ENCODE measurements around the gene DCC. TPM values are rescaled to one million over a fixed set of nuclear protein-coding genes. Genes with fewer than 3 reads are reported as not detected.

Gene DCC
- total RNA-seq, 2 donors from 2014 or later = 0.33 TPM; not detected in 1

DNA sequence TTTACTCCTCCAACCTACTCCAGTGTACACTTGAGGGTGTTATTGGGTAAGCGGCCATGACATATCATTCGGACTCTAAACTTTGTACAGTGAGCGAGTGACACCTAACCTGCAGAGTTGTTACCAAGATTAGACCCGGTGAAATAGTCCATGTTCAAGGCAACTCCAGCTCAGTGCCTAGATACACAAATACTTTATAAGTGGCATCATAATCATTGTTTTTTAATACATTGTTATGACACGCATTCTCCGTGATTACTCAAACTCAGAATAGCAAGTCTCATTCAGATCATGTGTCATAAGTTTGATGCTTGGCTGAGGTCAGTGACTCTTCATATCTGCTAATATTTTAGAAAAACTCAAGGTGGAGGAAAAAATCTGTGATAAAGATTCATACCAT, 597.8 kb downstream of the DCC start:
- no peak overlapping the region for H3K27ac ChIP-seq
- no peak for DNase-seq
- H3K4me1 ChIP-seq = no peaks in the 10 kb centered on the region
- no peaks in the 10 kb centered on the region for H3K36me3 ChIP-seq (replicated peaks in 1 of 2; ENCODE audit: insufficient read depth in 1 of 2, low read depth in 2 of 2)
- TF ChIP-seq POLR2A (IDR thresholded peaks at IDR 0.05) = no peak
- TF ChIP-seq, protein P1, sequence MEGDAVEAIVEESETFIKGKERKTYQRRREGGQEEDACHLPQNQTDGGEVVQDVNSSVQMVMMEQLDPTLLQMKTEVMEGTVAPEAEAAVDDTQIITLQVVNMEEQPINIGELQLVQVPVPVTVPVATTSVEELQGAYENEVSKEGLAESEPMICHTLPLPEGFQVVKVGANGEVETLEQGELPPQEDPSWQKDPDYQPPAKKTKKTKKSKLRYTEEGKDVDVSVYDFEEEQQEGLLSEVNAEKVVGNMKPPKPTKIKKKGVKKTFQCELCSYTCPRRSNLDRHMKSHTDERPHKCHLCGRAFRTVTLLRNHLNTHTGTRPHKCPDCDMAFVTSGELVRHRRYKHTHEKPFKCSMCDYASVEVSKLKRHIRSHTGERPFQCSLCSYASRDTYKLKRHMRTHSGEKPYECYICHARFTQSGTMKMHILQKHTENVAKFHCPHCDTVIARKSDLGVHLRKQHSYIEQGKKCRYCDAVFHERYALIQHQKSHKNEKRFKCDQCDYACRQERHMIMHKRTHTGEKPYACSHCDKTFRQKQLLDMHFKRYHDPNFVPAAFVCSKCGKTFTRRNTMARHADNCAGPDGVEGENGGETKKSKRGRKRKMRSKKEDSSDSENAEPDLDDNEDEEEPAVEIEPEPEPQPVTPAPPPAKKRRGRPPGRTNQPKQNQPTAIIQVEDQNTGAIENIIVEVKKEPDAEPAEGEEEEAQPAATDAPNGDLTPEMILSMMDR (IDR thresholded peaks at IDR 0.05) = no peak
- no peaks in the 10 kb centered on the region for H3K27me3 ChIP-seq
- H3K4me3 ChIP-seq = no peak overlapping the region
- ATAC-seq = no peak
- intact Hi-C loops (cut with DNase I) = no loop called here
- H3K9me3 ChIP-seq = no peaks in the 10 kb centered on the region
- 84 to 87% methylated on average over 6 of the region's 6 CpGs for WGBS, 2 donors

DNA sequence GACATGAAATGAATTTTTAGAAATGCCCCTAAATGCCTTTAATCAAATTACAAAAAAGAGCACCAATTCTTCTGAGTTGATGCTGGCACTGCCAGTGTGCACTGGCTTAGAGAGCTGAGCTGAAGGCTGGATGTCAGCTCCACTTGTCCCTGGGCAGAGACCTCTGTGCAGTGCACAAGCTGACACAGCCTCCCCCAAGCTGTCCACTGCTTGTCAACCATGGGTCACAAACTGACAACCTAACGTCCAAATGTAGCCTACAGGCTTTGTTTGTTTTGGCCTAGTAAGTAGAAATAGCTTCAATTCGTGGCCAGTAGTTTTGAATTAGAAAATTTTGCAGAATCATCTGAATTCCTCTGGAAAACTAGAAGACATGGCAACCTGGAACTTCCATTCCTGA, 605.6 kb downstream of the DCC start:
- H3K27ac ChIP-seq = no peak overlapping the region
- no peak for DNase-seq
- no peaks in the 10 kb centered on the region for H3K36me3 ChIP-seq (replicated peaks in 1 of 2; ENCODE audit: insufficient read depth in 1 of 2, low read depth in 2 of 2)
- H3K4me3 ChIP-seq = no peak overlapping the region
- 8 to 19% methylated on average over 2 of the region's 2 CpGs for WGBS, 2 donors
- no peaks in the 10 kb centered on the region for H3K4me1 ChIP-seq
- no peaks in the 10 kb centered on the region for H3K27me3 ChIP-seq
- no peak for ATAC-seq
- intact Hi-C loops (cut with DNase I) = no loop called here
- H3K9me3 ChIP-seq = no peaks in the 10 kb centered on the region
- TF ChIP-seq POLR2A (IDR thresholded peaks at IDR 0.05) = no peak
- TF ChIP-seq, protein P1 (IDR thresholded peaks at IDR 0.05) = no peak

DNA sequence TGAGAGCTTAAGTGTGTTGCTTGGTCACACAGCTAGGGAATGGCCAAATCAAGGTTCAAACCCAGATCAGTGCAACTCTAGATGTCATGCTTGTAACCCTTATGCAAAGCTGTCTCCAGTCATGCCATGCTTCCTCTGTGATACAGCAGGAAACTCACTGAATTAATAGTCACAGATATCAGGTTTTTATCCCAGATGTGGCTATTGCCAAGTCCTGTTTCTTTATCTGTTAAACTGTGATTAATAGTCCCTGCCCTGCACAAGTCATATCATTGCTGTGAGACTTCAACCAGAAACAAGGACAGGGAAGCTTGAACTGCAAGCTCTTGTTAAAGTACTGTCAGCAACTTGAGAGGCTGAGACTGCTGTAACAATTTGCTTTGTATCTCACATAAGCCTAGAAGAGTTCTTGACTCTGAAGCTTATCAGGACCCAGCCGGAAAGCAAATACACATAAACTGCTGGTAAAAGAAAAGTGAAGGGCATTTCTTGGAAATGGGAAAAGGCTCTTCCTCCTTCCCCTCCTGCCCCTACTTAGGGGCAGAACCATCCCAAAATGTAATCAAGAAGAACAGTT, 609.0 kb downstream of the DCC start:
- no peak for TF ChIP-seq POLR2A (IDR thresholded peaks at IDR 0.05)
- TF ChIP-seq, protein P1 (IDR thresholded peaks at IDR 0.05) = no peak
- H3K9me3 ChIP-seq = no peaks in the 10 kb centered on the region
- H3K4me1 ChIP-seq = no peaks in the 10 kb centered on the region
- 4 to 18% methylated on average over 1 of the region's 1 CpG for WGBS, 2 donors
- DNase-seq (no peak), ATAC-seq (no peak)
- H3K27ac ChIP-seq = no peak overlapping the region
- intact Hi-C loops (cut with DNase I) = no loop called here
- no peak overlapping the region for H3K4me3 ChIP-seq
- H3K27me3 ChIP-seq = no peaks in the 10 kb centered on the region
- no peaks in the 10 kb centered on the region for H3K36me3 ChIP-seq (replicated peaks in 1 of 2; ENCODE audit: insufficient read depth in 1 of 2, low read depth in 2 of 2)

DNA sequence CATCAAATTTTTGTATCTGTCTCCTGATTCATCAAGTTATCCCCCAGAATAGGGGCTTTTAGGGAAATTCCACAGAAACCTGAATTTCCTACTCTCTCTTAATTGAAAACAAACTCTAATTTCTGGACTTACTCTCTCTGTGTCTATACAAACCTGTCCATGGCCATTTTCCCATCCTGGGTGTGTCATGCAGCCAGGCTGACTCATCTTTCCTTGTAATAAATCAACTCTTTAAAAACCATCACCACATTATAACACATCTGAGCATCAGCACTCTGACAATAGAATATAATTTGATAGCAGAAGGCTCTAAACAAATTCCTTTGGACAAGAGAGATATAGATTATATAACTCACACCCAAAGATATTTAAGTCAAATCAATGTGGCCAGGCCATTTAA, 610.2 kb downstream of the DCC start:
- no peak overlapping the region for H3K27ac ChIP-seq
- no peak overlapping the region for H3K4me3 ChIP-seq
- no peak for DNase-seq
- no peak for ATAC-seq
- H3K27me3 ChIP-seq = no peaks in the 10 kb centered on the region
- H3K4me1 ChIP-seq = no peaks in the 10 kb centered on the region
- no peak for TF ChIP-seq POLR2A (IDR thresholded peaks at IDR 0.05)
- TF ChIP-seq, protein P1 (IDR thresholded peaks at IDR 0.05) = no peak
- intact Hi-C loops (cut with DNase I) = no loop called here
- H3K9me3 ChIP-seq = no peaks in the 10 kb centered on the region
- no peaks in the 10 kb centered on the region for H3K36me3 ChIP-seq (replicated peaks in 1 of 2; ENCODE audit: insufficient read depth in 1 of 2, low read depth in 2 of 2)

DNA sequence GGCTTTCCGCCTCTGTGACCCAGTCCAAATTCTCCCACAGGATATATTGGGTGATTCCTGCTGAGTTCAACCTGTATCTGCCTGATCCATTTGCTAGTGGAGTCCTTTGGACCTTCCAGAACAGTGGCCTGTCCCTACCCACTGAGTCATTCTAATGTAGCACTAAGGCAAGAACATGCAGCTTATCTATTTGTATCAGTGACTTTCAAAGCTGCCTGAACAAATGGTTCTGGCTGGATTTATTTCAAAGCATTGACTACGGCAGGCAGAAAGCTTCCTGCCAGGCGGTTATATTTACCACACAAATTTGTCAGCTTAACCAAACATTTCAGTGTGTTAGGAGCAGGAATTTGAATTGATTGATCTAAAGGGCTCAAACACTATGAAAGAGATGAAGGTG, 613.4 kb downstream of the DCC start:
- TF ChIP-seq, protein P1 (IDR thresholded peaks at IDR 0.05) = no peak
- TF ChIP-seq POLR2A (IDR thresholded peaks at IDR 0.05) = no peak
- H3K27ac ChIP-seq = no peak overlapping the region
- H3K4me1 ChIP-seq = no peaks in the 10 kb centered on the region
- no peak overlapping the region for H3K4me3 ChIP-seq
- ATAC-seq (no peak), DNase-seq (no peak)
- no peaks in the 10 kb centered on the region for H3K36me3 ChIP-seq (replicated peaks in 1 of 2; ENCODE audit: insufficient read depth in 1 of 2, low read depth in 2 of 2)
- intact Hi-C loops (cut with DNase I) = no loop called here
- no peaks in the 10 kb centered on the region for H3K9me3 ChIP-seq
- no peaks in the 10 kb centered on the region for H3K27me3 ChIP-seq
- WGBS, 2 donors = 18 to 22% methylated on average over 3 of the region's 3 CpGs

All from body of pancreas (tissue), 4 donors.